Tibial nerve (tissue), 3 donors: ENCODE measurements around the gene BBIP1.

ENCODE experiments used
- CTCF ChIP-seq, 5 experiments: fragments of 200-600 bp in 3 of 5; fragments of 450-650 bp in 2 of 5; sonication (generic) in 3 of 5; IDR thresholded peaks; one replicate each; pipeline ENCODE4 v1.5.1; 2016 to 2019; ENCODE audit warnings: antibody characterized with exemption in 5 of 5, mild to moderate bottlenecking in 3 of 5, moderate library complexity in 2 of 5
- POLR2A ChIP-seq, 2 donors: fragments of 450-650 bp; IDR thresholded peaks; one replicate each; pipeline ENCODE4 v1.6.1; 2017; ENCODE audit warnings: antibody characterized with exemption in 2 of 2, mild to moderate bottlenecking in 2 of 2, moderate library complexity in 2 of 2

GRCh38 chr10:110966146-110966545 lies 47.2 kb upstream of the BBIP1 start:
- TF ChIP-seq POLR2A (IDR thresholded peaks at IDR 0.05), result no peak
- TF ChIP-seq CTCF (IDR thresholded peaks at IDR 0.05), result no peak
